HFFc6 (cell line): ENCODE measurements around the gene GDF15. TPM values are rescaled to one million over a fixed set of nuclear protein-coding genes. Genes with fewer than 3 reads are reported as not detected.

Source experiments
- DNase-seq: peaks from one replicate; pipeline ENCODE4 v3.0.0-alpha.2; 2018
- H3K27ac Mint-ChIP-seq: 2 replicates; pipeline ENCODE4 v1.8.0; 2020; ENCODE audit warnings: mild to moderate bottlenecking, mixed read lengths
- H3K27me3 Mint-ChIP-seq: 2 replicates; pipeline ENCODE4 v1.8.0; 2021; ENCODE audit warnings: mild to moderate bottlenecking, moderate library complexity, mixed read lengths; ENCODE audit not compliant: insufficient read depth
- H3K36me3 Mint-ChIP-seq: 2 replicates; pipeline ENCODE4 v1.8.0; 2021; ENCODE audit warnings: low read depth, mixed read lengths
- H3K4me1 Mint-ChIP-seq: 2 replicates; pipeline ENCODE4 v1.8.0; 2020; ENCODE audit warnings: low read depth, mixed read lengths
- H3K4me3 Mint-ChIP-seq: 2 replicates; pipeline ENCODE4 v1.8.0; 2020; ENCODE audit warnings: mild to moderate bottlenecking, moderate library complexity, mixed read lengths
- H3K9me3 Mint-ChIP-seq: 2 replicates; pipeline ENCODE4 v1.8.0; 2020; ENCODE audit warnings: mild to moderate bottlenecking, mixed read lengths
- CTCF ChIP-seq: fragments of 200-600 bp; sonication (generic); IDR thresholded peaks from 2 replicates; pipeline ENCODE4 v1.5.0; 2021; ENCODE audit warnings: antibody characterized with exemption, mild to moderate bottlenecking
- long read RNA-seq: library from polyadenylated mRNA; unstranded; transcript quantifications from one replicate; pipeline ENCODE4 v2.0.0, GENCODE V29; 2019
- total RNA-seq, 6 experiments: library from RNA; stranded (reverse); fragmentation: NEBNext Ultra II Directional; extraction: Animal tissue kit (Norgen Biotek cat#: 25700); gene quantifications; 2 replicates in 1 of 6; 3 replicates in 5 of 6; pipeline ENCODE4 v1.2.3, GENCODE V29; 2021

Gene GDF15
- 10 to 100 TPM; 21.3 to 36.9 (median 24.9) TPM for total RNA-seq
- long read RNA-seq, transcript GDF15-201 (2 exons, 1,200 nt), result major isoform, 43 of 46 reads
- long read RNA-seq, partial matches to known transcripts, result 0 of 46 reads
- long read RNA-seq, other reads (novel, unspliced or antisense), result 3 of 46 reads

- peak within 1 kb of the TSS; percentile 72 for H3K27ac Mint-ChIP-seq
- TF ChIP-seq CTCF, result peak; percentile 85
- H3K4me3 Mint-ChIP-seq, result peak within 1 kb of the TSS; percentile 91
- peak; percentile 83 for DNase-seq
- H3K36me3 Mint-ChIP-seq, result peaks cover 9% of the 10 kb centered on the region; the same call in 1 of the 2 replicates
- peaks cover 3% of the 10 kb centered on the region for H3K27me3 Mint-ChIP-seq
- no peaks in the 10 kb centered on the region for H3K9me3 Mint-ChIP-seq
- peaks cover 22% of the 10 kb centered on the region for H3K4me1 Mint-ChIP-seq
Observed at GRCh38 chr19:18385675-18386542, at the start of gene GDF15. GDF15 (plus strand) TSS chr19:18386158; CDS start chr19:18386190, 32 bp downstream.

GRCh38 chr19:18338541-18338940 lies 47.4 kb upstream of the GDF15 start:
- no peak for DNase-seq
- H3K4me3 Mint-ChIP-seq, result no peak overlapping the region
- H3K27me3 Mint-ChIP-seq, result peaks cover 1% of the 10 kb centered on the region
- no peak for TF ChIP-seq CTCF
- H3K4me1 Mint-ChIP-seq, result peaks cover 13% of the 10 kb centered on the region
- no peak overlapping the region for H3K27ac Mint-ChIP-seq
- no peaks in the 10 kb centered on the region for H3K9me3 Mint-ChIP-seq
- peaks cover 5% of the 10 kb centered on the region; the same call in 1 of the 2 replicates for H3K36me3 Mint-ChIP-seq

GRCh38 chr19:18339723-18340122 lies 46.2 kb upstream of the GDF15 start:
- no peaks in the 10 kb centered on the region; the same call in 1 of the 2 replicates for H3K27me3 Mint-ChIP-seq
- peaks cover 13% of the 10 kb centered on the region for H3K4me1 Mint-ChIP-seq
- peak overlapping the region; percentile 86 for H3K4me3 Mint-ChIP-seq
- H3K9me3 Mint-ChIP-seq, result no peaks in the 10 kb centered on the region
- DNase-seq, result peak; percentile 10
- peaks cover 5% of the 10 kb centered on the region; the same call in 1 of the 2 replicates for H3K36me3 Mint-ChIP-seq
- H3K27ac Mint-ChIP-seq, result peak overlapping the region; percentile 71
- peak; percentile 59; the same call in 1 of the 2 replicates for TF ChIP-seq CTCF

GRCh38 chr19:18340190-18340989 lies 45.6 kb upstream of the GDF15 start, which contains the start of gene PGPEP1:
PGPEP1 (plus strand) TSS chr19:18340598; CDS start chr19:18340682, 84 bp downstream.
- no peaks in the 10 kb centered on the region for H3K9me3 Mint-ChIP-seq
- peaks cover 5% of the 10 kb centered on the region; the same call in 1 of the 2 replicates for H3K36me3 Mint-ChIP-seq
- DNase-seq, result peak; percentile 35
- peaks cover 2% of the 10 kb centered on the region; the same call in 1 of the 2 replicates for H3K27me3 Mint-ChIP-seq
- no peak for TF ChIP-seq CTCF
- peak within 1 kb of the TSS; percentile 71 for H3K27ac Mint-ChIP-seq
- H3K4me3 Mint-ChIP-seq, result peak within 1 kb of the TSS; percentile 86
- H3K4me1 Mint-ChIP-seq, result peaks cover 13% of the 10 kb centered on the region
